Motor neuron (in vitro differentiated cells): ENCODE measurements around the gene LMCD1. TPM values are rescaled to one million over a fixed set of nuclear protein-coding genes. Genes with fewer than 3 reads are reported as not detected.

Experiments used
- ATAC-seq, 8 experiments: fragments of 200-7000 bp; cut with Tn5 transposase; replicated peaks in 6 of 8; 2 replicates each; pipeline ENCODE4 v1.8.0; 2021; ENCODE audit warnings: mild to moderate bottlenecking in 8 of 8, moderate library complexity in 8 of 8
- H3K27ac ChIP-seq, 2 donors: fragments of 250-450 bp; sonication (Bioruptor Pico); 2 replicates each; pipeline ENCODE4 v1.9.0; 2021; ENCODE audit warnings: antibody characterized with exemption in 2 of 2, mild to moderate bottlenecking in 2 of 2, moderate library complexity in 1 of 2
- H3K4me1 ChIP-seq, 2 donors: fragments of 250-450 bp; sonication (Bioruptor Pico); replicated peaks in 1 of 2; 2 replicates each; pipeline ENCODE4 v1.6.1; 2021; ENCODE audit warnings: antibody characterized with exemption in 2 of 2, mild to moderate bottlenecking in 2 of 2, moderate library complexity in 1 of 2
- H3K4me3 ChIP-seq, 5 donors: fragments of 250-450 bp; sonication (Bioruptor Pico); 2 replicates each; pipeline ENCODE4 v1.9.0; 2021; ENCODE audit warnings: antibody characterized with exemption in 5 of 5, mild to moderate bottlenecking in 5 of 5, moderate library complexity in 4 of 5
- WGBS, 10 experiments: fragments of 450-650 bp; shearing (Covaris generic); methylation state at CpG; one replicate each; pipeline ENCODE4 v1.0.0; 2022; 5-methylcytosine and 5-hydroxymethylcytosine counted together
- in situ Hi-C, 9 experiments: fragments of 400-800 bp; cut with MboI; loops; one replicate each; pipeline ENCODE4 v1.15.0; 2021; ENCODE audit warnings: low sequenced_read_pairs in 9 of 9, low pct_unique_long_range_greater_than_20kb in 2 of 9; ENCODE audit not compliant: unreplicated experiment in 9 of 9
- total RNA-seq, 8 experiments: library from RNA; unstranded; fragments of 300-600 nt; gene quantifications; 2 replicates each; pipeline versions ENCODE4 v1.2.3 to v1.2.4, GENCODE V29; 2022

Gene LMCD1
- total RNA-seq, 8 experiments from 2014 or later: 1.8 to 57.1 (median 5.3) TPM

GRCh38 chr3:8466526-8466925 is 35.1 kb upstream of the LMCD1 start:
- H3K27ac ChIP-seq: no peak overlapping the region
- H3K4me3 ChIP-seq: no peak overlapping the region
- ATAC-seq: no peak
- H3K4me1 ChIP-seq: no peaks in the 10 kb centered on the region
- whole genome bisulfite sequencing, 10 experiments: 17 to 100% (median 56%) methylated on average over 1 of the region's 1 CpG; no CpG with 5 or more reads in 5 of the 10 experiments
- in situ Hi-C loops: no loop called here

GRCh38 chr3:8470801-8471200 is 30.8 kb upstream of the LMCD1 start:
- no peak overlapping the region for H3K4me3 ChIP-seq
- H3K27ac ChIP-seq: no peak overlapping the region
- WGBS, 10 experiments: 29 to 100% (median 74%) methylated on average over 1 to 11 of the region's 11 CpGs; no CpG with 5 or more reads in 2 of the 10 experiments
- peak in 3 of 8 experiments; percentile 58 to 94 (median 88) for ATAC-seq
- no peaks in the 10 kb centered on the region for H3K4me1 ChIP-seq
- in situ Hi-C loops: no loop called here

DNA sequence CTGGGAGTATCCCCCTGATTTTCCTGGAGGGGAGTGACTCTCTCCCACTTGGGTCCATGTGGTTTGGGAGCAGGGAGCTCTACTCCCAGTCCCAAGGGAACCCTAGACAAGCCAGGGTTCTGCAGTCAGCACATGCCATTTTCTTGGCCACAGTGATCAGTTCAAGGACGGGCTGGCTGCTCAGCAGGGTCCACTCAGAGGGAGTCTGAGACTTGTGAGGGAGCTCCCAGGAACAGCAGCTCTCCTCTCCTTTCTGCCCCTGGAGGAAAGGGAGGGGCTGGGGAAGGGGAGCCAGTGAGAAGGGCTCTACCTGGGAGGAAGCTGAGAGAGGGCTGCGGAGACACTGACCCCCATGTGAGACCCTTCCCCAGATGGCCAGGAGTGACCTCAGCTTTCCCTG is 29.1 kb upstream of the LMCD1 start:
- 0 to 83% (median 40%) methylated on average over 1 of the region's 2 CpGs; no CpG with 5 or more reads in 6 of the 10 experiments for WGBS, 10 experiments
- H3K4me1 ChIP-seq: no peaks in the 10 kb centered on the region
- H3K4me3 ChIP-seq: no peak overlapping the region
- in situ Hi-C loops: no loop called here
- no peak overlapping the region for H3K27ac ChIP-seq
- no peak for ATAC-seq

DNA sequence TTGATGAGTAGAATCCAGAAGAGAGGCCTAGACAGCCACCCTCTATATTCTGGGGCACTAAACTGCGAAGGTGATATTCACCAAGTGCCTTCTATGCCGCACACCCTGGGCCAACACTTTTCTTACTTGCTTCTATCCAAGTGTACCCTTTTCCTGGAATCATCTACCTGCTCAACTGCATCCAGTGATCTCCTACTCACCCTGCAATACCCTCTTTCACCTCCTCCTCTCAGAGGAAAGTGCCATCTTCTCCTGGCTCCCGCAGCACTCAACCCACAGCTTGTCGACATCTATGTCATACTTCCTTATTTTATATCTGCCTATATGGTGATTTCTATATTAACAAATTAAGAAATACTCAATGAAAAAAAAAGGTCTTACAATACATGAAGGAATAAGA is 28.6 kb upstream of the LMCD1 start:
- in situ Hi-C loops: no loop called here
- no peak for ATAC-seq

GRCh38 chr3:8473990-8474389 is 27.6 kb upstream of the LMCD1 start:
- no peaks in the 10 kb centered on the region for H3K4me1 ChIP-seq
- no peak for ATAC-seq
- H3K4me3 ChIP-seq: no peak overlapping the region
- in situ Hi-C loops: no loop called here
- H3K27ac ChIP-seq: no peak overlapping the region
- 43 to 100% (median 73%) methylated on average over 1 to 4 of the region's 4 CpGs; no CpG with 5 or more reads in 1 of the 10 experiments for WGBS, 10 experiments

More for the DNA sequence above, 28.6 kb upstream of the LMCD1 start:
- 83 to 100% (median 100%) methylated on average over 1 to 4 of the region's 4 CpGs; no CpG with 5 or more reads in 1 of the 10 experiments for WGBS, 10 experiments
- no peak overlapping the region for H3K27ac ChIP-seq
- H3K4me1 ChIP-seq: no peaks in the 10 kb centered on the region
- no peak overlapping the region for H3K4me3 ChIP-seq

GRCh38 chr3:8474991-8475390 is 26.6 kb upstream of the LMCD1 start:
- no peak for ATAC-seq
- Histone ChIP-seq H3K27ac (no peak overlapping the region), H3K4me1 (no peaks in the 10 kb centered on the region), H3K4me3 (no peak overlapping the region)
- no CpG with 5 or more reads among the region's 2 CpGs for WGBS, 10 experiments
- in situ Hi-C loops: no loop called here

- 0 to 100% (median 66%) methylated on average over 1 to 3 of the region's 3 CpGs; no CpG with 5 or more reads in 1 of the 10 experiments for WGBS, 10 experiments
- no peak for ATAC-seq
- H3K4me1 ChIP-seq: no peaks in the 10 kb centered on the region
- H3K4me3 ChIP-seq: no peak overlapping the region
- H3K27ac ChIP-seq: no peak overlapping the region
- in situ Hi-C loops: no loop called here
These were observed 20.9 kb upstream of the LMCD1 start for GRCh38 chr3:8480699-8481098.

DNA sequence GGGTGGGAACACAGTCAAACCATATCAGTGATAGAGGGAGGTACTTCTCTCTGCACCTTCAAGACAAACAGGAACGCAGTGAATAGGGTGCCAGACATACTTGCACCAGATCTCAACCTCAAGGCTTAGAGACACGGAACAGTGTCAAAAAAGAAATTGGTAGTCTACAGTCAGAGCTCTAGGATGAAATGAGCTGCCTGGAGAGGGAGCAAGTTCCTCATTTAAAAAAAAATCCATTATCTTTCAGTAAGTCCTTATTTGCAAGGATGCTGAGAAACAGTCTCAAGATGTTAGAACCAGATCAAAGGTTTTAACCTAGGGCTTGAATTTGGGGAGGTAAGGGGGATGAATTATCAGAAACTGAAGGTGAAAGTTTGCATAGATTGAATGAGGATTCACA is 20.2 kb upstream of the LMCD1 start:
- Histone ChIP-seq H3K27ac (no peak overlapping the region), H3K4me3 (no peak overlapping the region), H3K4me1 (no peaks in the 10 kb centered on the region)
- 94 to 100% (median 100%) methylated on average over 1 to 2 of the region's 2 CpGs; no CpG with 5 or more reads in 3 of the 10 experiments for WGBS, 10 experiments
- no peak for ATAC-seq
- in situ Hi-C loops: no loop called here

DNA sequence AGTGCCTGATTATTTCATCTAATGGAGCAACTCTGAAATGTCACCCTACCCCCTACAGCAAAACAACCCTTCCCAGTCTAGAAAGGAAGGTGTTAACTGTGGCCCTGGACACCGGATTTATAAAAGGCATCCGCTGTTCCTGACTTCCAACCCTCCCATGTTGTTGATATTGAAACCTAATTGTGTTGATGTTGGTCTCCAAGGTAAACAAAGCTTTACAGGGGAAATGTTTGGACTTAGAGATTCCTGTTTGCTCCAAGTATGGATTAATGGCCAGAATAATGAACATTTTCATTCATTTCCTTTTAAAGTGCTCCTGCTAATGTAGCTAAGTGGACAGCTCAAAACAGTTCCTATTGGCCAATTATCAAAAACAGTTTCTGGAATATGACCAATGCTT is 19.4 kb upstream of the LMCD1 start:
- 17 to 100% (median 80%) methylated on average over 1 to 2 of the region's 2 CpGs; no CpG with 5 or more reads in 3 of the 10 experiments for WGBS, 10 experiments
- H3K4me3 ChIP-seq: no peak overlapping the region
- H3K27ac ChIP-seq: no peak overlapping the region
- H3K4me1 ChIP-seq: no peaks in the 10 kb centered on the region
- in situ Hi-C loops: no loop called here
- no peak for ATAC-seq

DNA sequence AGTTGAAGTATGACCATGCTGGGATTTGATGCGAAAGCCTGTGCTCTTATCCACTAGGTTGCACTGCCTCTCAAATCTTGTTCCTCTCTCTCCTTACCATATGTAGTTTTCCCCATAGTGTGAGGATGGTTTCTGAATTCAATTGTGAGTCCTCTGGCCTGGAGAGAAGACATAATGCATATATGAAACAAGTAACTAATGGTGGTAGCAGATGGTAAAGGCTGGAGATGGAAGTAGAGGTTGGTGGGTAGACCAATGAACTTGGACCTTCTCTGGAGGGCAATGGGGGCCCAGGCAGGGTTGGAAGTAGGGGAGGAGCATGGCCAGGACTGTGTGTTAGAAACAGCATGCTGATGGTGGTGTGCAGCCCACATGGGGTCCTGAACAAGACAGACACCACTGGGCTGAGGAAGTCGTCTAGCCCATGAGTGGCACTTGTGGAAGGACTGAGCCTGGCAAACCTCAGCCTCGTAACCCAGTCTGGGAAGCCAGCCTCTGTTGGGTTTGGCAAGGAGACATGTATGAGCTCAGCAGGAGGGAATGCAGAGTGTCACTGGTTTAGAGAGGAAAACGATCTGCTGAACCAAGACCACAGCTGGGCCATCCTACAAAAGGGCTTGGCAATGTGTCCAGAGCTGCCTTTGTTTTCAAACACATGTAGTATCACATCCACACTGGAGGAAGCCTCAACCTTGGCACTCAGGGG is 18.5 kb upstream of the LMCD1 start:
- in situ Hi-C loops: no loop called here
- H3K27ac ChIP-seq: no peak overlapping the region
- WGBS, 10 experiments: 17 to 100% (median 78%) methylated on average over 1 to 4 of the region's 4 CpGs; no CpG with 5 or more reads in 3 of the 10 experiments

DNA sequence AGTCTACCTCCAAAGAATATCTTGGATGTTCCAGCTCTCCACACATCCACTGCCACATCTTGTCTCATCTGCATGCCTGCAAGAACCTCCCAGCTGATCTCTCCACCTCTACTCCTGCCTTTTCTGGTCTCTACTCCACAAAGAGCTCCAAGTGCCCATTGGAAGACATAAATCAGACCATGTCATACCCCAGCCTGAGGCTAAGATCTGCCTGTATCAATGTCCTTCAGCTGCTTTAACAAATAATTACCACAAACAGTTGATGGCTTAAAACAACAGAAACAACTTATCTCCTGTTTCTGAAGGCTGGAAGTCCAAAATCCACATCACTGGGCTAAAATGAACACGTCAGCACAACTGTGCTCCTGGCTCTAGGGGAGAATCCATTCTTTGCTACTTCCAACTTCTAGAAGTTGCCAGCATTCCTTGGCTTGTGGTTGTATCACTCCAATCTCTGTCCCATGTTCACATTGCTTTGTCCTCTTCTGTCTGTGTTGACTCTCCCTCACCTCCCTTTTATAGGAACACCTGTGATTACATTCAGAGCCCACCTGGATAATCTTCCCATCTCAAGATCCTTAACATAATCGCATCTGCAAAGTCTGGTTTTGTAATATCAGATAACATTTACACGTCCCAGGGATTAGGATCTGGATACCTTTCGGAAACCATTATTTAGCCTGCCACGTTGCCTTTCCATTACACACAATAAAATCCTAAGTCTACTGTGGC is 17.0 kb upstream of the LMCD1 start:
- no peak overlapping the region for H3K4me3 ChIP-seq
- in situ Hi-C loops: no loop called here
- WGBS, 10 experiments: 50 to 100% (median 90%) methylated on average over 1 to 5 of the region's 5 CpGs; no CpG with 5 or more reads in 3 of the 10 experiments
- ATAC-seq: no peak
- no peaks in the 10 kb centered on the region for H3K4me1 ChIP-seq
- no peak overlapping the region for H3K27ac ChIP-seq

More for the DNA sequence above, 18.5 kb upstream of the LMCD1 start:
- Histone ChIP-seq H3K4me1 (no peaks in the 10 kb centered on the region), H3K4me3 (no peak overlapping the region)
- peak in 3 of 8 experiments; percentile 62 to 67 (median 66) for ATAC-seq

DNA sequence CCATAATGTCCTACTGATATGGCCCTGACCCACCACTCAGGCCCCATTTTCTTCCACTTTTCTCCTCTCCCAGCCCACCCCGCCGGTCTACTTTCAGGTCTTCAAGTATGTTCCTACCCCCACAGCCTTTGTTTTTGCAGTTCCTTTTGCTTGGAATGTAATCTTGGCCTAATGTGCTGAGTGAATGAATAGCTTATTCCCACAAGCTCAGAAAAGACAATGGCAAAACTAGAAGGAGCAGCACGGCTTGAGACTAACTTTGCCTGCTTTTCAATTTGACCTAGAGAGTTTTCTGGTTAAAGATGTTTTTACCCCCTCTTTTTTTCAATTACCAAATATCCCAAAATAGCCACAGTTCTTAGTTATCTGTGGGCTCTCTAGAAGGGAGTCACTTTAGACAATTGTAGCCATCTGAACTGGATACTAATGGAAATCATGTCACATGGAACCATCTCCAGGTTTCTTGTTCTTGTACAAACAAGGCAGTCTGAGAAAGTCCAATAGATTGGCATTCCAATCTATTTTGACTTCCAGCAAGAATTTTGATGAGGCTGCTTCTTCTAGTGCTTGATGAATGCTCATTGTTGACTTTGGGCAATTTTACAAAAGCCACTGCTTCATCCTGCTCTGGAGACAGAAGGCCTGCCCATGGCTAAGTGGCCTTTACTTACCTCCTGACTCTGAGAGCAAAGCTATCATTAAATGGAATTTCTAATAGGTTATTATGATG is 16.3 kb upstream of the LMCD1 start:
- in situ Hi-C loops: no loop called here
- H3K4me3 ChIP-seq: no peak overlapping the region
- H3K27ac ChIP-seq: no peak overlapping the region
- WGBS, 10 experiments: 13 to 89% (median 82%) methylated on average over 1 to 3 of the region's 3 CpGs; no CpG with 5 or more reads in 4 of the 10 experiments
- ATAC-seq: peak in 1 of 8 experiments; percentile 44
- H3K4me1 ChIP-seq: peaks cover 5 to 7% of the 10 kb centered on the region in 2 donors

DNA sequence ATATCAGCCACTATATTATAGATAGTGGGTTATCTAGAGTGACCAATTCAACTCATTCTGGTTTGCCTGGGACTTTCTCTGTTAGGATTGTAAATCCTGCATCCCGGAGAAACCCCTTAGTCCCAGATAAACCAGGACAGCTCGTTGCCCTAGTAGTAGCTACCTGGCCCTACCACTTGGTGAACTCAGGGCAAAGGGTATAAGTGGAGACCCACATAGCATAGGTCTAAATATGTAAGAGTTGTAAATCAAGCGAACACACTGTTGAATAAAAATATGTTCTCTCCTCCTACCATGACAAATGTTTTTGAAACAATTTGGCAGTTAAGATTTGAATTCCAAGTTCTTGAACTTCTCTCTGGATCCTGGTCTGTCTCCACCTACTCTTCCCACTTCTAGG is 15.7 kb upstream of the LMCD1 start:
- ATAC-seq: no peak
- in situ Hi-C loops: no loop called here
- Histone ChIP-seq H3K4me1 (peaks cover 9% of the 10 kb centered on the region in 2 donors), H3K27ac (no peak overlapping the region), H3K4me3 (no peak overlapping the region)
- 0 to 100% (median 67%) methylated on average over 1 to 3 of the region's 3 CpGs; no CpG with 5 or more reads in 3 of the 10 experiments for WGBS, 10 experiments
